ENCODE results near the gene ZNF133.

- TF ChIP-seq POLR2AphosphoS5 (IDR thresholded peaks at IDR 0.05), result no peak
- TF ChIP-seq CTCF (IDR thresholded peaks at IDR 0.05; ENCODE audit: poor library complexity, severe bottlenecking), result no peak
- TF ChIP-seq EZH2 (IDR thresholded peaks at IDR 0.05; ENCODE audit: borderline replicate concordance, insufficient read depth, low read length, poor library complexity, severe bottlenecking), result no peak
- TF ChIP-seq EP300 (conservative IDR thresholded peaks at IDR 0.05; ENCODE audit: poor library complexity, severe bottlenecking), result no peak
- no peak for TF ChIP-seq REST (IDR thresholded peaks at IDR 0.05; ENCODE audit: borderline replicate concordance)
- no peak for TF ChIP-seq RAD21 (conservative IDR thresholded peaks at IDR 0.05)
- no peak for TF ChIP-seq MXI1 (conservative IDR thresholded peaks at IDR 0.05; ENCODE audit: poor library complexity, severe bottlenecking)
Observed at GRCh38 chr20:18299364-18299763, 11.0 kb downstream of the ZNF133 start.

All from neural cell (in vitro differentiated cells).